ENCODE measurements around the gene RAB19. TPM values are rescaled to one million over a fixed set of nuclear protein-coding genes. Genes with fewer than 3 reads are reported as not detected.

Gene RAB19
- not detected in 2 replicates for total RNA-seq

GRCh38 chr7:140403878-140404564, at the start of gene RAB19:
RAB19 (plus strand) TSS chr7:140404058; CDS start chr7:140407647, 3,589 bp downstream.

DNA sequence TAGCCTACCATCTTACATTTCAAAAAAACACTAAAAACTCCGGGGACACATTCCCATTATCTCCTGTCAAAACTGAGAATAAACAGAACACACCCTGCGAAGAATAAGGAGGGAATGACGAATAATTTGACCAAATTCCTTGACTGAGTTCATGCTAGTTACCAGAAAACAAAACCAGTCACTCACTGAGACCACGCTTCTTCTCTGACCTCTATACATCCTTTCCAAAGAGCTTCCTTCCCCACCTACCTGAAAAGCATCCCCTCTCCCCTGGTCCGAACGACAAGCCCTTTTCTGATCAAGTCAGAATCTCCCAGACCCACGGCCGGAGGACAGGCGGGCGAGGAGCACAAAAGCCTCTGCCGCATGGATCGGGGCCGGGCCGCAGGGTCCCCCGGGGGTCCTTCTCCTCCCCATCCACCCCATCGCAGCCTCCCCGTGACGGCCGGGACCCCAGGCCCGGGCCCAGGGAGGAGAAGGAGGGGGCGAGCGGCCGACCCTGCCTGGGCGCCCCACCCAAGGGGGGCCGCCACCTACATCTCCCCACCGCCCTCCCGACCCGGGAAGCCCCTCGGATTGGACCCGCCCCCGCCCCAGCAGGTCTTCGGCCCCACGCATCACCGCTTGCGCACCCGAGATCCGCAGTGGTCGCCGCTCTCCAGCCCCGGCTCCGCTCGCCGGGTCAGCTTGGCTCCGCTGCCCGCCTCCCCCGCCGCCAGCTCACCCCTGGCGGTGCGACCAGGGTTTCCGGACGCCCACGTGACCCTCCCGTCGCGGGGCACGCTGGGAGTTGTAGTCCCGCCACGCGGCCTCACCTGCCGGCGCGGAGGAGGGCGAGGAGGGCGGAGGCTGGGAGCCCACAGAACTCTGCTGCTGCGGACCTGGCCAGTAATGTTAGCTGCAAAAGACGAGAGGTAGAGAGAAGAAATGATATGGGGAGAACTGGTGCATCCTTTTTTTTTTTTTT, 5.8 kb upstream of the RAB19 start, which contains the start of gene SLC37A3:
SLC37A3 (minus strand) TSS at position 747 of the 967 bp plus-strand sequence. CDS start 16,004 bp downstream, outside the sequence.

Other genes with a start within 250 kb of the RAB19 start
- gene KDM7A, start 227.1 kb upstream of the RAB19 start, total RNA-seq: 4.8 and 5.7 TPM in 2 replicates
- gene SLC37A3, start 5.5 kb upstream of the RAB19 start, total RNA-seq: 87.0 and 96.3 TPM in 2 replicates
- gene MKRN1, start 75.4 kb downstream of the RAB19 start, total RNA-seq: 67.7 and 73.8 TPM in 2 replicates
- 15.6 and 37.5 TPM in 2 replicates for gene DENND2A, start 236.8 kb downstream of the RAB19 start, total RNA-seq